HepG2 (cell line): ENCODE data around the gene MEPE. TPM values are rescaled to one million over a fixed set of nuclear protein-coding genes. Genes with fewer than 3 reads are reported as not detected.

ENCODE experiments used
- CBX5 ChIP-seq: sonication (generic); formaldehyde crosslinking; IDR thresholded peaks from 2 replicates; pipeline ENCODE4 v1.4.0; 2020; ENCODE audit warnings: missing genetic modification reagents, borderline replicate concordance
- ESRRA ChIP-seq: sonication (generic); formaldehyde crosslinking; IDR thresholded peaks from 2 replicates; pipeline ENCODE4 v1.5.1; 2020; ENCODE audit warnings: mild to moderate bottlenecking, low read depth, missing genetic modification reagents
- FOXP1 ChIP-seq, 2 experiments: fragments of 450-650 bp in 1 of 2; IDR thresholded peaks; 2 replicates each; pipeline ENCODE4 v1.6.1; 2017 to 2018; ENCODE audit warnings: antibody characterized with exemption in 1 of 2
- HNRNPUL1 ChIP-seq: fragments of 200-400 bp; formaldehyde crosslinking; IDR thresholded peaks from 2 replicates; pipeline ENCODE4 v1.6.1; 2017; ENCODE audit warnings: low read depth, mild to moderate bottlenecking, low read length, moderate library complexity
- IRF2 ChIP-seq: IDR thresholded peaks from 2 replicates; pipeline ENCODE4 v1.6.1; 2018; ENCODE audit warnings: missing genetic modification reagents, missing compliant biosample characterization
- KDM5B ChIP-seq: sonication (generic); formaldehyde crosslinking; IDR thresholded peaks from 2 replicates; pipeline ENCODE4 v1.4.0; 2020; ENCODE audit warnings: missing genetic modification reagents, mild to moderate bottlenecking, borderline replicate concordance
- MBD4 ChIP-seq: IDR thresholded peaks from 2 replicates; pipeline ENCODE4 v1.6.1; 2012; ENCODE audit warnings: low read length, inconsistent platforms, borderline replicate concordance
- MEF2D ChIP-seq: sonication (generic); formaldehyde crosslinking; IDR thresholded peaks from 2 replicates; pipeline ENCODE4 v1.5.1; 2020; ENCODE audit warnings: mild to moderate bottlenecking, missing genetic modification reagents
- MEIS1 ChIP-seq: sonication (generic); formaldehyde crosslinking; IDR thresholded peaks from 2 replicates; pipeline ENCODE4 v1.9.0; 2021; ENCODE audit warnings: mild to moderate bottlenecking, missing genetic modification reagents, moderate library complexity, borderline replicate concordance
- SMARCE1 ChIP-seq: fragments of 450-650 bp; IDR thresholded peaks from 2 replicates; pipeline ENCODE4 v1.6.1; 2017; ENCODE audit warnings: borderline replicate concordance
- SNAPC4 ChIP-seq: sonication (generic); formaldehyde crosslinking; IDR thresholded peaks from 2 replicates; pipeline ENCODE4 v1.4.0; 2020; ENCODE audit warnings: mild to moderate bottlenecking, missing genetic modification reagents
- SPEN ChIP-seq: sonication (generic); formaldehyde crosslinking; IDR thresholded peaks from 2 replicates; pipeline ENCODE4 v1.5.1; 2020; ENCODE audit warnings: low read depth, mild to moderate bottlenecking, missing genetic modification reagents
- SSRP1 ChIP-seq: IDR thresholded peaks from 2 replicates; pipeline ENCODE4 v1.6.1; 2016; ENCODE audit warnings: control low read depth
- ZFP62 ChIP-seq: sonication (generic); formaldehyde crosslinking; IDR thresholded peaks from 2 replicates; pipeline ENCODE4 v1.4.0; 2020; ENCODE audit warnings: missing genetic modification reagents
- ZNF205 ChIP-seq: IDR thresholded peaks from 2 replicates; pipeline ENCODE4 v1.6.1; 2018; ENCODE audit warnings: missing biosample characterization, missing genetic modification reagents
- ZNF337 ChIP-seq: sonication (generic); formaldehyde crosslinking; IDR thresholded peaks from 2 replicates; pipeline ENCODE4 v1.5.1; 2020; ENCODE audit warnings: missing genetic modification reagents, low read depth, mild to moderate bottlenecking, borderline replicate concordance
- ZNF362 ChIP-seq: sonication (generic); formaldehyde crosslinking; IDR thresholded peaks from 2 replicates; pipeline ENCODE4 v1.4.0; 2020; ENCODE audit warnings: missing genetic modification reagents, mild to moderate bottlenecking, borderline replicate concordance
- ZNF441 ChIP-seq: sonication (generic); formaldehyde crosslinking; IDR thresholded peaks from 2 replicates; pipeline ENCODE4 v1.7.0; 2021; ENCODE audit warnings: missing genetic modification reagents, borderline replicate concordance
- ZNF614 ChIP-seq: IDR thresholded peaks from 2 replicates; pipeline ENCODE4 v1.6.1; 2018; ENCODE audit warnings: missing biosample characterization, missing genetic modification reagents, inconsistent platforms, borderline replicate concordance
- ZNF670 ChIP-seq: sonication (generic); formaldehyde crosslinking; IDR thresholded peaks from 2 replicates; pipeline ENCODE4 v1.8.0; 2022; ENCODE audit warnings: mild to moderate bottlenecking, missing genetic modification reagents, borderline replicate concordance
- ZNF782 ChIP-seq: sonication (generic); formaldehyde crosslinking; IDR thresholded peaks from 2 replicates; pipeline ENCODE4 v1.4.0; 2020; ENCODE audit warnings: missing genetic modification reagents, mild to moderate bottlenecking, borderline replicate concordance
- polyA plus RNA-seq, 8 experiments: library from polyadenylated mRNA; depleted of rRNA in 3 of 8; stranded (reverse) in 7 of 8; unstranded in 1 of 8; fragments of >200 nt; fragmentation: Illumina TruSeq in 4 of 8; extraction: Trizol in 4 of 8; gene quantifications; 2 replicates each; pipeline versions ENCODE4 v1.2.1 to v1.2.3, GENCODE V29; 2011 to 2016; ENCODE audit warnings: low read depth in 4 of 8, missing spikeins in 1 of 8, mixed read lengths in 1 of 8; ENCODE audit not compliant: insufficient read depth in 1 of 8
- total RNA-seq, 5 experiments: library from RNA; depleted of rRNA; stranded (reverse); fragments of >200 nt; fragmentation: Illumina TruSeq; extraction: Trizol; gene quantifications; 2 replicates each; pipeline ENCODE4 v1.2.3, GENCODE V29; 2016; ENCODE audit warnings: low read depth in 1 of 5

The MEPE gene
- total and polyA plus RNA-seq, 2 of the 13 experiments (the other 11 are each of a cell fraction or from before 2014, with no cell fraction given) = 0.04 TPM; not detected in 1

GRCh38 chr4:87865960-87866598, 33.3 kb downstream of the MEPE start (continued):
- TF ChIP-seq ZNF362 (CRISPR knock-in tag) = peak; percentile 30; the same call in 1 of the 2 replicates
- TF ChIP-seq IRF2 (CRISPR knock-in tag) = peak; percentile 86; the same call in 1 of the 2 replicates
- TF ChIP-seq ZNF337 (CRISPR knock-in tag) = no peak
- TF ChIP-seq SNAPC4 (CRISPR knock-in tag) = 0 out of 2 replicates have a peak, but pooled peaks have one; percentile 53
- TF ChIP-seq ZNF670 (CRISPR knock-in tag) = peak; percentile 17; the same call in 1 of the 2 replicates
- peak; percentile 38; the same call in 1 of the 2 replicates for TF ChIP-seq FOXP1 (IDR thresholded peaks at IDR 0.05)
- peak; percentile 94 for TF ChIP-seq FOXP1 (CRISPR knock-in tag; IDR thresholded peaks at IDR 0.05)
- 0 out of 2 replicates have a peak, but pooled peaks have one; percentile 38 for TF ChIP-seq ESRRA (CRISPR knock-in tag)
- peak; percentile 90 for TF ChIP-seq MBD4
- TF ChIP-seq MEF2D = peak; percentile 96
- TF ChIP-seq SPEN = peak; percentile 59; the same call in 1 of the 2 replicates
- TF ChIP-seq ZNF782 (CRISPR knock-in tag) = no peak
- no peak for TF ChIP-seq ZNF441 (CRISPR knock-in tag)
- TF ChIP-seq ZNF614 (CRISPR knock-in tag) = peak; percentile 84; the same call in 1 of the 2 replicates
- peak; percentile 80; the same call in 1 of the 2 replicates for TF ChIP-seq MEIS1
- TF ChIP-seq ZFP62 (CRISPR knock-in tag) = no peak
- TF ChIP-seq ZNF205 (CRISPR knock-in tag) = peak; percentile 34; the same call in 1 of the 2 replicates
- TF ChIP-seq HNRNPUL1 = no peak
- TF ChIP-seq SSRP1 = no peak
- TF ChIP-seq KDM5B (CRISPR knock-in tag) = no peak
- TF ChIP-seq SMARCE1 = no peak
- TF ChIP-seq CBX5 = 0 out of 2 replicates have a peak, but pooled peaks have one; percentile 27
